Measurements from ENCODE around the gene GH2.

DNA sequence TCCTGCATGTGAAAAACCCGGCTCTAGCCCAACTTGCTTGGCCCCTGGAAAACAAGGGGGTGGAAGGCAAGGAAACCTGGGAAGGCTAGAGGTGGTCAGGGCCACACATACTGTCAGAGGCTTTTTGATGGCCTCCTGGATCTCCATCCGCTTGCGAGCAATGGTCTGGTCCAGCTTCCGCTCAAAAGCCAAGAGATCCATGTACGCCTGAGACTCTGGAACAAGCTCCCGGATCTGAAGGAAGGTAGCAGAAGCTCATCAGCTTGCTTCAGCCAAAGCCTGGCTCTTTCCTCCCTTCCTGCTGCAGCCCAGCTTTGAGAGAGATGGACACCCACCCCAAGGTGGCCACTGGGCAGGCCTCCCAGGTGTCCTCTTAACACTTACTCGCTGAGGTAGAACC, 44.9 kb downstream of the GH2 start:
- TF ChIP-seq CTCF (IDR thresholded peaks at IDR 0.05) (no peak), POLR2A (IDR thresholded peaks at IDR 0.05) (no peak)
